H1 (cell line): ENCODE data around the gene NLRP1. TPM values are rescaled to one million over a fixed set of nuclear protein-coding genes. Genes with fewer than 3 reads are reported as not detected.

Source experiments
- CTCF ChIA-PET: fragments of 300-600 bp; sonication (Branson Sonifier 250); formaldehyde crosslinking; loops from one replicate; lab custom pipeline; 2021; ENCODE audit not compliant: partially characterized antibody; lab: Charles Lee
- POLR2A ChIA-PET: fragments of 300-600 bp; sonication (Branson Sonifier 250); formaldehyde crosslinking; loops from one replicate; lab custom pipeline; 2021; ENCODE audit warnings: inconsistent platforms; ENCODE audit not compliant: partially characterized antibody; lab: Charles Lee
- DNase-seq, 2 experiments: peaks; one replicate each; pipeline versions ENCODE4 v3.0.0 to v3.0.0-alpha.2; 2010 to 2022; ENCODE audit warnings: low spot score in 2 of 2, low read depth in 1 of 2, mixed read lengths in 1 of 2
- FAIRE-seq: peaks from 2 replicates; lab custom pipeline; 2011; peaks lifted over from hg19 to GRCh38; lab: Jason Lieb, UNC
- H2AFZ ChIP-seq: 2 replicates; pipeline ENCODE4 v1.8.1; 2012; ENCODE audit warnings: low read length, inconsistent platforms
- H2AK5ac ChIP-seq: 2 replicates; pipeline ENCODE4 v1.6.1; 2013; ENCODE audit warnings: low read depth, low read length
- H2BK120ac ChIP-seq: replicated peaks from 2 replicates; pipeline ENCODE3; 2013; ENCODE audit warnings: low read depth, low read length, inconsistent platforms
- H2BK12ac ChIP-seq: 2 replicates; pipeline ENCODE4 v1.6.1; 2013; ENCODE audit warnings: low read depth, low read length
- H2BK15ac ChIP-seq: 2 replicates; pipeline ENCODE4 v1.6.1; 2013; ENCODE audit warnings: low read length
- H2BK20ac ChIP-seq: 2 replicates; pipeline ENCODE4 v1.6.1; 2013; ENCODE audit warnings: low read length
- H2BK5ac ChIP-seq: 2 replicates; pipeline ENCODE4 v1.6.1; 2013; ENCODE audit warnings: low read depth, low read length
- H3K14ac ChIP-seq: 2 replicates; pipeline ENCODE4 v1.6.1; 2013; ENCODE audit warnings: inconsistent platforms; ENCODE audit not compliant: insufficient read length
- H3K18ac ChIP-seq: 2 replicates; pipeline ENCODE4 v1.6.1; 2013; ENCODE audit warnings: low read length; ENCODE audit errors: extremely low read depth
- H3K23ac ChIP-seq: 2 replicates; pipeline ENCODE4 v1.6.1; 2013; ENCODE audit warnings: inconsistent platforms; ENCODE audit not compliant: insufficient read length
- H3K23me2 ChIP-seq: 2 replicates; pipeline ENCODE4 v1.6.1; 2013; ENCODE audit warnings: low read depth, low read length
- H3K27ac ChIP-seq: 2 replicates; pipeline ENCODE4 v1.6.1; 2011; ENCODE audit warnings: low read depth, low read length, inconsistent platforms
- H3K27me3 ChIP-seq, 4 experiments: replicated peaks in 1 of 4; 1 replicate in 1 of 4; 2 replicates in 3 of 4; pipeline versions ENCODE4 v1.6.1 to v1.8.1; 2011 to 2013; ENCODE audit warnings: low read length in 3 of 4, mild to moderate bottlenecking in 3 of 4, inconsistent platforms in 2 of 4, mixed read lengths in 2 of 4, moderate library complexity in 1 of 4; ENCODE audit not compliant: control insufficient read depth in 3 of 4, insufficient read depth in 3 of 4; ENCODE audit errors: extremely low read depth in 1 of 4
- H3K36me3 ChIP-seq, 4 experiments: 2 replicates each; pipeline versions ENCODE4 v1.6.1 to v1.8.1; 2011 to 2013; ENCODE audit warnings: mild to moderate bottlenecking in 4 of 4, low read length in 3 of 4, moderate library complexity in 2 of 4, control low read depth in 1 of 4, inconsistent platforms in 1 of 4; ENCODE audit not compliant: insufficient read depth in 4 of 4, control insufficient read depth in 2 of 4
- H3K4ac ChIP-seq: replicated peaks from 2 replicates; pipeline ENCODE3; 2013; ENCODE audit warnings: low read length, low read depth, mixed read lengths, inconsistent platforms; ENCODE audit not compliant: insufficient read length
- H3K4me1 ChIP-seq, 4 experiments: replicated peaks in 1 of 4; 1 replicate in 1 of 4; 2 replicates in 3 of 4; pipeline versions ENCODE4 v1.6.1 to v1.8.1; 2011 to 2013; ENCODE audit warnings: low read length in 3 of 4, inconsistent platforms in 2 of 4, mixed read lengths in 1 of 4; ENCODE audit not compliant: insufficient read depth in 4 of 4, control insufficient read depth in 3 of 4
- H3K4me2 ChIP-seq, 2 experiments: 2 replicates each; pipeline versions ENCODE4 v1.6.1 to v1.8.1; 2011 to 2013; ENCODE audit warnings: low read depth in 2 of 2, low read length in 2 of 2, control low read depth in 1 of 2, inconsistent platforms in 1 of 2, mild to moderate bottlenecking in 1 of 2; ENCODE audit not compliant: insufficient read depth in 1 of 2
- H3K4me3 ChIP-seq, 4 experiments: fragments of 200-600, 300-600 bp in 1 of 4; sonication (generic), shearing (Covaris generic), sonication (Bioruptor Twin) in 1 of 4; 2 replicates each; pipeline versions ENCODE4 v1.5.1 to v1.8.1; 2011 to 2016; ENCODE audit warnings: low read length in 4 of 4, low read depth in 3 of 4, control low read depth in 2 of 4, inconsistent platforms in 2 of 4, mild to moderate bottlenecking in 2 of 4, mixed read lengths in 1 of 4, moderate library complexity in 1 of 4; ENCODE audit not compliant: insufficient read depth in 2 of 4; ENCODE audit errors: extremely low read depth in 1 of 4
- H3K56ac ChIP-seq: replicated peaks from 2 replicates; pipeline ENCODE3; 2013; ENCODE audit warnings: low read depth, mild to moderate bottlenecking, mixed read lengths, low read length, inconsistent platforms; ENCODE audit not compliant: insufficient read length
- H3K79me1 ChIP-seq: 2 replicates; pipeline ENCODE4 v1.6.1; 2013; ENCODE audit warnings: low read depth, low read length, control low read depth
- H3K79me2 ChIP-seq, 2 experiments: 2 replicates each; pipeline versions ENCODE4 v1.6.1 to v1.8.1; 2012 to 2013; ENCODE audit warnings: low read length in 2 of 2, mild to moderate bottlenecking in 2 of 2, inconsistent platforms in 1 of 2; ENCODE audit not compliant: insufficient read depth in 2 of 2, control insufficient read depth in 1 of 2
- H3K9ac ChIP-seq, 4 experiments: replicated peaks in 1 of 4; 1 replicate in 1 of 4; 2 replicates in 3 of 4; pipeline versions ENCODE4 v1.6.1 to v1.8.1; 2011 to 2013; ENCODE audit warnings: low read depth in 3 of 4, low read length in 3 of 4, control low read depth in 2 of 4, mild to moderate bottlenecking in 2 of 4, moderate library complexity in 2 of 4, inconsistent platforms in 1 of 4; ENCODE audit errors: extremely low read depth in 1 of 4
- H3K9me3 ChIP-seq, 2 experiments: 2 replicates each; pipeline versions ENCODE4 v1.6.1 to v1.8.1; 2012 to 2013; ENCODE audit warnings: mild to moderate bottlenecking in 2 of 2, moderate library complexity in 2 of 2, control low read depth in 1 of 2, inconsistent platforms in 1 of 2, low read depth in 1 of 2, low read length in 1 of 2, mixed read lengths in 1 of 2; ENCODE audit not compliant: insufficient read depth in 2 of 2
- H4K20me1 ChIP-seq, 2 experiments: replicated peaks in 1 of 2; 2 replicates each; pipeline versions ENCODE3 to v1.8.1; 2011 to 2013; ENCODE audit warnings: inconsistent platforms in 2 of 2, low read length in 2 of 2, mild to moderate bottlenecking in 1 of 2; ENCODE audit not compliant: insufficient read depth in 2 of 2, control insufficient read depth in 1 of 2
- H4K5ac ChIP-seq: 2 replicates; pipeline ENCODE4 v1.6.1; 2013; ENCODE audit warnings: low read length, low read depth, mixed read lengths, inconsistent platforms; ENCODE audit not compliant: insufficient read length
- H4K8ac ChIP-seq: 2 replicates; pipeline ENCODE4 v1.8.0; 2013; ENCODE audit warnings: mild to moderate bottlenecking, moderate library complexity, low read length, inconsistent platforms; ENCODE audit not compliant: insufficient read depth; ENCODE audit errors: extremely low read depth
- H4K91ac ChIP-seq: replicated peaks from 2 replicates; pipeline ENCODE3; 2013; ENCODE audit warnings: low read length, mixed read lengths, inconsistent platforms; ENCODE audit not compliant: insufficient read length
- BRCA1 ChIP-seq: IDR thresholded peaks from 2 replicates; pipeline ENCODE4 v1.6.1; 2012; ENCODE audit warnings: low read depth, low read length, improper control_type of control experiment
- KDM5A ChIP-seq: fragments of 200-600 bp; IDR thresholded peaks from 2 replicates; pipeline ENCODE4 v1.7.1; 2012; ENCODE audit warnings: mild to moderate bottlenecking, low read length, inconsistent platforms, mixed read lengths
- MAFK ChIP-seq: IDR thresholded peaks from 2 replicates; pipeline ENCODE4 v1.6.1; 2012; ENCODE audit warnings: low read depth, mild to moderate bottlenecking, improper control_type of control experiment, low read length
- NANOG ChIP-seq: IDR thresholded peaks from 2 replicates; pipeline ENCODE4 v1.6.1; 2011; ENCODE audit warnings: low read length, low read depth, mild to moderate bottlenecking, inconsistent platforms; ENCODE audit not compliant: insufficient read depth, poor library complexity, severe bottlenecking
- SAP30 ChIP-seq: fragments of 300-600 bp; sonication (generic); IDR thresholded peaks from 2 replicates; pipeline ENCODE4 v1.7.1; 2012; ENCODE audit warnings: low read length, moderate library complexity, mild to moderate bottlenecking, inconsistent platforms; ENCODE audit not compliant: insufficient read depth, insufficient replicate concordance
- SRF ChIP-seq: IDR thresholded peaks from 2 replicates; pipeline ENCODE4 v1.6.1; 2011; ENCODE audit warnings: mild to moderate bottlenecking, low read depth, low read length, moderate library complexity
- TEAD4 ChIP-seq: IDR thresholded peaks from 2 replicates; pipeline ENCODE4 v1.6.1; 2012; ENCODE audit warnings: low read depth, low read length, inconsistent platforms, mixed read lengths
- WGBS, 2 experiments: shearing (Covaris generic) in 1 of 2; methylation state at CpG; one replicate each; pipeline versions ENCODE4 v1.1.6 to v1.1.7; 2013 to 2015; ENCODE audit warnings: low lambda C conversion rate in 2 of 2, mixed read lengths in 2 of 2, inconsistent platforms in 1 of 2, low coverage in 1 of 2, missing lambda C conversion rate in 1 of 2; ENCODE audit not compliant: insufficient replicate concordance in 2 of 2, insufficient coverage in 1 of 2, insufficient read length in 1 of 2; ENCODE audit errors: extremely low coverage in 1 of 2, missing lambda C conversion rate in 1 of 2; 5-methylcytosine and 5-hydroxymethylcytosine counted together
- polyA plus RNA-seq, 7 experiments: library from polyadenylated mRNA; depleted of rRNA in 3 of 7; stranded (reverse) in 5 of 7; unstranded in 2 of 7; fragments of >200 nt in 5 of 7; fragments of 200-250 nt in 2 of 7; gene quantifications; 1 replicate in 5 of 7; 2 replicates in 1 of 7; 4 replicates in 1 of 7; pipeline versions ENCODE4 v1.2.1 to v1.2.3, GENCODE V29; 2011 to 2013; ENCODE audit warnings: missing spikeins in 2 of 7, mixed read lengths in 2 of 7
- total RNA-seq: library from RNA; stranded (reverse); fragmentation: NEBNext Ultra II Directional; extraction: Animal tissue kit (Norgen Biotek cat#: 25700); gene quantifications from 2 replicates; pipeline ENCODE4 v1.2.1, GENCODE V29; 2021

NLRP1 gene
- total and polyA plus RNA-seq, 2 of the 8 experiments (the other 6 are each of a cell fraction or from before 2014, with no cell fraction given) = 8.6 to 10.4 TPM

DNA sequence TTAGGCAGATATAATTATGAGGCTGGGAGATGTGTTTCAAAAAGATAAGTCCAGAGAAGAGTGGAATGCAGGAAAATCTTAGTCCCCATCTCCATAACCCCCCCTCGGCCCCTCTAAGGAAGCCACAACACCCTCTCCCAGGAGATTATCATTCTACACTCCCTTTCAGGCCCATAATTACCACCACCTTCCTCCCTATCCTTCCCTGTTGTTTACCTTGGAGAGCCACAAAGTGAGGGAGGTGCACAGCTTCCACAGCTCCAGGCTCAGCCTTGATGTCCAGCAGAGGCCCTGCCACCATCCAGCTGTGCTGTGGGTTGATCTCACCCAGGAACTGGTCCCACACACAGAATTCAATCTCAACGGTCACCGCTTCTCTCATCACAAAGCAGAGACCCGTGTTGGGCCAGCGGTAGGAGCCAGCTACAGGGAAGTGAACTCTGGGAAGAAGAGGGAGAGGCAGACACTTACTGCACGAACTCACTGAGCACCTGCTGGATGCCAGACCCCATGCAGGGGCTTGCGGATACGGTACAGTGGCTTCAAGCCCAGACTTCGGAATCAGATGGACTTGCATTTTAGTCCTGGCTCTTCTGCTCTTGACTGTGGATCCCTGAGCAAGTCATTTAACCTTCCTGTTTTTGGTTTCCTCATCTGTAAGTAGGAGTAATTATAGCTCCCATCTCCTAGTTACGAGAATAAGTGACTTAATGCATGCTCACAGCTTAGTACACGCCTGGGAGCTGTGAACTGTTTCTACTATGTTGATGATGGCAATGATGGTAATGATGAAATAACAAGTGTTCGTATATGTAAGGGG lies 53.8 kb downstream of the NLRP1 start:
- H2BK20ac ChIP-seq = no peak overlapping the region
- no peaks in the 10 kb centered on the region for H3K79me2 ChIP-seq
- no peak overlapping the region for H3K27ac ChIP-seq
- H3K4me1 ChIP-seq = no peaks in the 10 kb centered on the region; a peak in 1 of 7 replicates
- no peaks in the 10 kb centered on the region for H3K9me3 ChIP-seq
- no peaks in the 10 kb centered on the region for H3K36me3 ChIP-seq
- H3K23ac ChIP-seq = no peak overlapping the region
- no peak overlapping the region for H3K56ac ChIP-seq
- no peak overlapping the region for H3K14ac ChIP-seq
- H3K27me3 ChIP-seq = no peaks in the 10 kb centered on the region
- no peak overlapping the region for H2BK5ac ChIP-seq
- no peak overlapping the region for H3K4me2 ChIP-seq
- 85% methylated on average over 12 of the region's 12 CpGs; no CpG with 5 or more reads in 1 of the 2 experiments for WGBS, 2 experiments
- H4K20me1 ChIP-seq = no peaks in the 10 kb centered on the region
- no peak overlapping the region for H4K8ac ChIP-seq
- no peak overlapping the region for H3K18ac ChIP-seq
- no peak overlapping the region for H2BK120ac ChIP-seq
- no peak for FAIRE-seq
- POLR2A ChIA-PET = interaction anchor here (0.6 to 1.3 kb wide), 2 partner anchors 44 to 90 kb away, joined by 4 read pairs; partner anchors contain the start of genes DERL2 and MIS12
- no peak for DNase-seq
- no peak overlapping the region for H2AFZ ChIP-seq
- H3K4me3 ChIP-seq = no peak overlapping the region
- H2BK15ac ChIP-seq = no peak overlapping the region
- CTCF ChIA-PET = interaction anchor here (2.1 kb wide), 1 partner anchor 8 kb away, joined by 8 read pairs; no protein-coding TSS in a partner anchor
- H4K91ac ChIP-seq = no peak overlapping the region
- TF ChIP-seq SAP30 = no peak
- TF ChIP-seq NANOG = no peak
- no peak for TF ChIP-seq BRCA1
- no peak for TF ChIP-seq MAFK
- no peak for TF ChIP-seq KDM5A
- TF ChIP-seq SRF = no peak
- no peak for TF ChIP-seq TEAD4
- no peaks in the 10 kb centered on the region for H3K79me1 ChIP-seq
- H2AK5ac ChIP-seq = no peak overlapping the region
- H3K23me2 ChIP-seq = no peaks in the 10 kb centered on the region; the same call in 1 of the 2 replicates
- no peak overlapping the region for H3K9ac ChIP-seq
- no peak overlapping the region for H3K4ac ChIP-seq
- H4K5ac ChIP-seq = no peak overlapping the region
- H2BK12ac ChIP-seq = no peak overlapping the region
